Hair follicular keratinocyte (primary cell): ENCODE data around the gene PPP2R2D. TPM values are rescaled to one million over a fixed set of nuclear protein-coding genes. Genes with fewer than 3 reads are reported as not detected.

Experiments
- total RNA-seq: library from RNA; depleted of rRNA; stranded (reverse); fragments of >200 nt; gene quantifications from 2 replicates; pipeline ENCODE4 v1.2.3, GENCODE V29; 2015

The PPP2R2D gene
- 32.1 and 34.4 TPM in 2 replicates for total RNA-seq

DNA sequence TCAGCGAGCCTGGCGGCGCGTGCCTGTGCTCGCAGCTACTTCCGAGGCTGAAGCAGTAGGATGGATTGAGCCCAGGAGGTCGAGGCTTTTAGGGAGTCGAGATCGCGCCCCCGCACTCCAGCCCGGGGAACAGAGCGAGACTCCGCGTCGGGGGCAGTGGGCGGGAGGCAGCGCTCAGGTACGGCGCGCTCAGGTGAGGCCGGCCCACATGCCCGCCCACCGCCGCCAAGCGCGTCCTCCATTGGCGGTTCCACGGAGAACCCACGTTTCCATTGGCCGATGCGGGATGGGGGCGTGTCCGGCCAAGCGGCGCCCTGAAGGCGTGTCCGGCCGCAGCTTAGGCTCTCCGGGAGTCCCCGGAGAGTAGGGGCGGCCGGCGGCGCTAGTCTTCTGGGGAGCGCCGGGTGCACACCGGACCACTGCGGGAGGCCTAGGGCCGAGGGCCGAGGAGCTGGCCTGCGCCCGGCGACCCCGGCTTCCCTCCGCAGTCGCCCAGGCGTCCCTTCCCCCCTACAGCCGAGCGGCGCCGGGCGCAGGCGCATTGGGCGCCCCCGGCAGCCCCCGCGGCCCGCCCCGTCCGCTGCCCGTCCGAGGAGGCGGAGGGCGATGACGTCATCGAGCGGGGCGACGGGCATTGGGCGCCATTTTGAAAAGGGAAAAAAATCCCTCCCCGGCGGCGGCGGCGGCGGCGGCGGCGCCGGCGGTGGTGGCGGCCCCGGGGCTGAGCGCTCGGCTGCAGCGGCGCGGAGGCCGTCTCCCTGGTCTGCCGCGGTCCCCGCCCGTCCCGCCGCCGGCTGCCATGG is at the start of gene PPP2R2D:
PPP2R2D (plus strand) TSS at position 659 of the 803 bp plus-strand sequence; CDS start at position 800, 141 bp downstream.

DNA sequence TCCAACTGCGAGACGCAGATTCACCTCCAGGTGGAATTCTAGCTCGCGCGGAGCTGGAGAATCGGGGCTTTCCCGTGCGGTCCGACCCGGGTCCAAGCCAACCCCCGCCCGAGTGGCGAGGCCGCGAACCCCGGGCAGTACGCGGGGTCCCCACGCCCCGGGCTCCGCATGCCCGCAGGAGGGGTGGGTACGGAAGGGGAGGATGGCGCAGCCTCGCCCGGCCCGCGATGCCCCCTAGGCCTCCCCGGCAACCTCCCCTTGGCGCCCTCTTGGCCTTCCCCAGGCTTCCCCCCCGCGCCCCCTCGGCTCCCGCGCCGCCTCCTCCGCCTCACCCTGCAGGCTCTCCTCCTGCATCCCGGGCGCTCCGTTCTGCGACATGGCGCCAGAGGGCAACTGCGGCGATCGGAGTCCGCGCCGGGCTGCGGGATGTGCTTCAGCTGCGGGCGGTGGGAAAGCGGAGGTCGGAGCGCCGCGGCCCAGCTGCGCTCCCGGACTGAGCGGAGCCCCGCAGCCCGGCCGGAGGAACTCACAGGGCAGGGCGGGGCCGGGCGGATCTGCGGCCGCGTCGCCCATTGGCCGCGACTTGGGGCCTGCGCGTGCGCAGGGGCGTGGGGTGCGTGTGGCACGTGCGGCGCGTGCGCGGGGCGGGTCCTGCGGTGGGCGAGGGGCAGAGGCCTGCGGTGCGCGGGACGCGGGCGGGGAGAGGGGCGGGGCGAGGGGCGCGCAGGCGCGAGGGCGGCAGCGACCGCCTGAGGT is 80.8 kb downstream of the PPP2R2D start, which contains the start of gene BNIP3:
BNIP3 (minus strand) TSS at position 495 of the 756 bp plus-strand sequence; CDS start at position 378, 117 bp downstream.

Other genes with a start within 250 kb of the PPP2R2D start
- 97.2 and 108 TPM in 2 replicates for gene BNIP3, start 80.9 kb downstream of the PPP2R2D start, total RNA-seq
- gene JAKMIP3, start 164.9 kb downstream of the PPP2R2D start, total RNA-seq, result not detected in 2 replicates